H9 (cell line): ENCODE data around the gene MRRF. TPM values are rescaled to one million over a fixed set of nuclear protein-coding genes. Genes with fewer than 3 reads are reported as not detected.

Source experiments
- DNase-seq: peaks from one replicate; pipeline ENCODE4 v3.0.0-alpha.2; 2017
- H2AFZ ChIP-seq: one replicate; pipeline ENCODE4 v1.6.1; 2013; ENCODE audit warnings: mild to moderate bottlenecking, low read length, control low read depth, moderate library complexity
- H2AK5ac ChIP-seq: 2 replicates; pipeline ENCODE4 v1.6.1; 2013; ENCODE audit warnings: low read length, control low read depth, mixed read lengths; ENCODE audit not compliant: insufficient read length
- H2BK120ac ChIP-seq: one replicate; pipeline ENCODE4 v1.6.1; 2013; ENCODE audit warnings: low read depth, mild to moderate bottlenecking, low read length, control low read depth, inconsistent platforms; ENCODE audit not compliant: poor library complexity, severe bottlenecking
- H2BK12ac ChIP-seq: 2 replicates; pipeline ENCODE4 v1.6.1; 2013; ENCODE audit warnings: low read length, control low read depth, mixed read lengths, low read depth; ENCODE audit not compliant: insufficient read length
- H2BK15ac ChIP-seq: 2 replicates; pipeline ENCODE4 v1.6.1; 2013; ENCODE audit warnings: low read depth, low read length, control low read depth
- H2BK20ac ChIP-seq: one replicate; pipeline ENCODE4 v1.6.1; 2013; ENCODE audit warnings: low read depth, mild to moderate bottlenecking, low read length, control low read depth, inconsistent platforms; ENCODE audit not compliant: poor library complexity, severe bottlenecking
- H2BK5ac ChIP-seq: 2 replicates; pipeline ENCODE4 v1.6.1; 2013; ENCODE audit warnings: low read length, control low read depth, mixed read lengths; ENCODE audit not compliant: insufficient read length
- H3K14ac ChIP-seq: 2 replicates; pipeline ENCODE4 v1.6.1; 2013; ENCODE audit warnings: low read length, control low read depth; ENCODE audit not compliant: insufficient read depth
- H3K18ac ChIP-seq: 2 replicates; pipeline ENCODE4 v1.6.1; 2013; ENCODE audit warnings: low read depth, mild to moderate bottlenecking, mixed read lengths, low read length, control low read depth; ENCODE audit not compliant: insufficient read length
- H3K23ac ChIP-seq: 2 replicates; pipeline ENCODE4 v1.6.1; 2013; ENCODE audit warnings: low read length, control low read depth, mixed read lengths, low read depth; ENCODE audit not compliant: insufficient read length
- H3K23me2 ChIP-seq: 2 replicates; pipeline ENCODE4 v1.6.1; 2013; ENCODE audit warnings: low read depth, mild to moderate bottlenecking, mixed read lengths, low read length, control low read depth; ENCODE audit not compliant: insufficient read length, poor library complexity, severe bottlenecking
- H3K27ac ChIP-seq: 2 replicates; pipeline ENCODE4 v1.5.1; 2013; ENCODE audit warnings: low read length, control low read depth, mixed read lengths, low read depth; ENCODE audit not compliant: insufficient read length
- H3K27me3 ChIP-seq: 2 replicates; pipeline ENCODE4 v1.6.1; 2013; ENCODE audit warnings: low read length, control low read depth, inconsistent platforms; ENCODE audit not compliant: insufficient read depth
- H3K4ac ChIP-seq: 2 replicates; pipeline ENCODE4 v1.6.1; 2013; ENCODE audit warnings: low read depth, mild to moderate bottlenecking, control low read depth, inconsistent platforms, low read length, moderate library complexity
- H3K4me1 ChIP-seq: 2 replicates; pipeline ENCODE4 v1.6.1; 2013; ENCODE audit warnings: low read length, control low read depth, inconsistent platforms; ENCODE audit not compliant: insufficient read depth
- H3K4me2 ChIP-seq: 2 replicates; pipeline ENCODE4 v1.6.1; 2013; ENCODE audit warnings: low read length, control low read depth, mixed read lengths; ENCODE audit not compliant: insufficient read length, insufficient read depth
- H3K56ac ChIP-seq: 2 replicates; pipeline ENCODE4 v1.6.1; 2013; ENCODE audit warnings: low read depth, mild to moderate bottlenecking, mixed read lengths, low read length, control low read depth; ENCODE audit not compliant: insufficient read length
- H3K79me1 ChIP-seq: 2 replicates; pipeline ENCODE4 v1.6.1; 2013; ENCODE audit warnings: low read depth, mild to moderate bottlenecking, moderate library complexity, low read length, control low read depth, inconsistent platforms; ENCODE audit not compliant: insufficient read depth, poor library complexity, severe bottlenecking
- H3K79me2 ChIP-seq: 2 replicates; pipeline ENCODE4 v1.6.1; 2013; ENCODE audit warnings: low read length, control low read depth, inconsistent platforms; ENCODE audit not compliant: insufficient read depth
- H3K9ac ChIP-seq: 2 replicates; pipeline ENCODE4 v1.6.1; 2013; ENCODE audit warnings: low read length, control low read depth, mixed read lengths; ENCODE audit not compliant: insufficient read length; ENCODE audit errors: extremely low read depth
- H3K9me3 ChIP-seq: one replicate; pipeline ENCODE4 v1.6.1; 2013; ENCODE audit warnings: low read depth, low read length, inconsistent platforms; ENCODE audit not compliant: control insufficient read depth
- H3T11ph ChIP-seq: one replicate; pipeline ENCODE4 v1.6.1; 2013; ENCODE audit warnings: mild to moderate bottlenecking, low read length, control low read depth, inconsistent platforms
- H4K20me1 ChIP-seq: one replicate; pipeline ENCODE4 v1.6.1; 2013; ENCODE audit not compliant: control insufficient read depth, insufficient read length, insufficient read depth
- H4K5ac ChIP-seq: 2 replicates; pipeline ENCODE4 v1.6.1; 2013; ENCODE audit warnings: low read depth, mild to moderate bottlenecking, mixed read lengths, low read length, control low read depth; ENCODE audit not compliant: insufficient read length
- H4K8ac ChIP-seq: replicated peaks from 2 replicates; pipeline ENCODE4 v1.6.1; 2013; ENCODE audit warnings: low read length, control low read depth, mixed read lengths, low read depth; ENCODE audit not compliant: insufficient read length
- H4K91ac ChIP-seq: 2 replicates; pipeline ENCODE4 v1.6.1; 2013; ENCODE audit warnings: low read depth, mild to moderate bottlenecking, moderate library complexity, mixed read lengths, low read length, control low read depth; ENCODE audit not compliant: insufficient read length
- H3K27ac Mint-ChIP-seq, 3 experiments: 2 replicates in 2 of 3; 3 replicates in 1 of 3; pipeline ENCODE4 v1.8.0; 2020 to 2021; ENCODE audit warnings: mixed read lengths in 3 of 3, mild to moderate bottlenecking in 1 of 3, moderate library complexity in 1 of 3
- H3K27me3 Mint-ChIP-seq: 2 replicates; pipeline ENCODE4 v1.8.0; 2021; ENCODE audit warnings: low read depth, mild to moderate bottlenecking, moderate library complexity, mixed read lengths
- H3K36me3 Mint-ChIP-seq, 3 experiments: 2 replicates in 2 of 3; 3 replicates in 1 of 3; pipeline ENCODE4 v1.8.0; 2020 to 2021; ENCODE audit warnings: low read depth in 3 of 3, mixed read lengths in 3 of 3; ENCODE audit not compliant: insufficient read depth in 1 of 3
- H3K4me1 Mint-ChIP-seq, 2 experiments: 2 replicates each; pipeline ENCODE4 v1.8.0; 2020; ENCODE audit warnings: mixed read lengths in 2 of 2
- H3K4me3 Mint-ChIP-seq, 2 experiments: 2 replicates in 1 of 2; 3 replicates in 1 of 2; pipeline ENCODE4 v1.8.0; 2020 to 2021; ENCODE audit warnings: mild to moderate bottlenecking in 2 of 2, mixed read lengths in 2 of 2, moderate library complexity in 1 of 2
- H3K9me3 Mint-ChIP-seq, 2 experiments: 2 replicates in 1 of 2; 3 replicates in 1 of 2; pipeline ENCODE4 v1.8.0; 2020; ENCODE audit warnings: mild to moderate bottlenecking in 2 of 2, mixed read lengths in 2 of 2, moderate library complexity in 1 of 2
- CTCF ChIP-seq: fragments of 200-600 bp; sonication (generic); conservative IDR thresholded peaks from 3 replicates; pipeline ENCODE4 v1.8.0; 2021; ENCODE audit warnings: antibody characterized with exemption, mild to moderate bottlenecking
- WGBS: extraction: QIAGEN DNeasy Blood & Tissue Kit; methylation state at CpG from one replicate; pipeline ENCODE4 v1.1.7; 2013; ENCODE audit warnings: missing lambda C conversion rate, low lambda C conversion rate, mixed read lengths; ENCODE audit not compliant: insufficient read length; ENCODE audit errors: extremely low coverage; 5-methylcytosine and 5-hydroxymethylcytosine counted together
- total RNA-seq: library from RNA; stranded (reverse); gene quantifications from 2 replicates; pipeline ENCODE4 v1.2.1, GENCODE V29; 2021

MRRF gene
- total RNA-seq, 1 experiment from 2014 or later: 33.7 TPM

- H2BK5ac ChIP-seq: no peak overlapping the region
- no peak overlapping the region for H3T11ph ChIP-seq
- no peak overlapping the region for H3K4me2 ChIP-seq
- H4K5ac ChIP-seq: no peak overlapping the region
- H3K79me1 ChIP-seq: peaks cover 7% of the 10 kb centered on the region
- peaks cover 6% of the 10 kb centered on the region; the same call in 1 of the 2 replicates for H3K79me2 ChIP-seq
- H2BK120ac ChIP-seq: no peak overlapping the region
- no peak for TF ChIP-seq CTCF
- H3K36me3 Mint-ChIP-seq: peaks cover 3 to 35% (median 15%) of the 10 kb centered on the region in 3 experiments; a peak in 6 of 7 replicates
- no peaks in the 10 kb centered on the region for H3K27me3 Mint-ChIP-seq
- no peaks in the 10 kb centered on the region for H3K9me3 ChIP-seq
- H3K4me1 Mint-ChIP-seq: peaks cover 12 to 13% of the 10 kb centered on the region in 2 experiments; a peak in 3 of 4 replicates
- no peaks in the 10 kb centered on the region for H3K4me1 ChIP-seq
- H2AFZ ChIP-seq: no peak overlapping the region
- no peak overlapping the region for H2BK15ac ChIP-seq
- H3K27me3 ChIP-seq: no peaks in the 10 kb centered on the region
- no peak overlapping the region for H3K9ac ChIP-seq
- H4K8ac ChIP-seq: no peak overlapping the region
- no peaks in the 10 kb centered on the region for H3K9me3 Mint-ChIP-seq
- H2BK20ac ChIP-seq: no peak overlapping the region
- no peak overlapping the region for H2BK12ac ChIP-seq
- H3K4ac ChIP-seq: no peak overlapping the region
- no peaks in the 10 kb centered on the region for H4K20me1 ChIP-seq
- WGBS: no CpG with 5 or more reads among the region's 1 CpG
- no peak overlapping the region for H3K18ac ChIP-seq
- no peak overlapping the region for H4K91ac ChIP-seq
- H3K27ac ChIP-seq: no peak overlapping the region
- H3K23ac ChIP-seq: no peak overlapping the region
- no peak overlapping the region for H2AK5ac ChIP-seq
- H3K27ac Mint-ChIP-seq: no peak overlapping the region
- no peak for DNase-seq
- H3K56ac ChIP-seq: no peak overlapping the region
- no peak overlapping the region for H3K14ac ChIP-seq
- no peak overlapping the region for H3K4me3 Mint-ChIP-seq
- peaks cover 11% of the 10 kb centered on the region for H3K23me2 ChIP-seq
These were observed 2.6 kb upstream of the MRRF start for GRCh38 chr9:122262073-122262472.
